Dermis microvascular lymphatic vessel endothelial cell (primary cell): ENCODE results near the gene CHRNA5. TPM values are rescaled to one million over a fixed set of nuclear protein-coding genes. Genes with fewer than 3 reads are reported as not detected.
A peak's percentile ranks its signal among the peaks of the same experiment; 100 is the strongest.
"Not testable (repeated sequence)": the region's sequence is repeated elsewhere in the genome, so short reads cannot be mapped to it uniquely, and the experiment has no call there.

Source experiments
- DNase-seq, 2 donors: peaks; one replicate each; pipeline versions ENCODE4 v3.0.0 to v3.0.0-alpha.2; 2010; ENCODE audit warnings: low read depth in 2 of 2
- total RNA-seq: library from RNA; depleted of rRNA; stranded (reverse); fragments of >200 nt; gene quantifications from 2 replicates; pipeline ENCODE4 v1.2.1, GENCODE V29; 2014

CHRNA5 gene
- 2.0 and 2.1 TPM in 2 replicates for total RNA-seq

GRCh38 chr15:78565097-78565950 lies at the start of gene CHRNA5:
CHRNA5 (plus strand) TSS chr15:78565520; CDS start chr15:78565720, 200 bp downstream.
- peak; percentile 17 to 89 for DNase-seq

DNA sequence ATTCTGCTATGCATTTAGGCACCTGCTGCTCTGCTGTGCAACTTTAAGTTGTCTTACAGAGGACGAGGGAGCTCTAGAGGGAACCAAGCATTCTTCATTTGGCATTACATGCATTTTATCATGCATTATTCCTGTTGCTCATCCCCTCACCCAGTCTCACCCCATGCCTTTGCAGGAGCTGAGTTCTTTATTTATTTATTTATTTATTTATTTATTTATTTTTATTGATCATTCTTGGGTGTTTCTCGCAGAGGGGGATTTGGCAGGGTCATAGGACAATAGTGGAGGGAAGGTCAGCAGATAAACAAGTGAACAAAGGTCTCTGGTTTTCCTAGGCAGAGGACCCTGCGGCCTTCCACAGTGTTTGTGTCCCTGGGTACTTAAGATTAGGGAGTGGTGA lies 45.3 kb upstream of the CHRNA5 start:
- not testable (repeated sequence) for DNase-seq

- no peak for DNase-seq
These were observed 41.1 kb upstream of the CHRNA5 start for GRCh38 chr15:78524230-78524629.

- DNase-seq: no peak
These were observed 38.0 kb upstream of the CHRNA5 start for GRCh38 chr15:78527325-78527724.

DNA sequence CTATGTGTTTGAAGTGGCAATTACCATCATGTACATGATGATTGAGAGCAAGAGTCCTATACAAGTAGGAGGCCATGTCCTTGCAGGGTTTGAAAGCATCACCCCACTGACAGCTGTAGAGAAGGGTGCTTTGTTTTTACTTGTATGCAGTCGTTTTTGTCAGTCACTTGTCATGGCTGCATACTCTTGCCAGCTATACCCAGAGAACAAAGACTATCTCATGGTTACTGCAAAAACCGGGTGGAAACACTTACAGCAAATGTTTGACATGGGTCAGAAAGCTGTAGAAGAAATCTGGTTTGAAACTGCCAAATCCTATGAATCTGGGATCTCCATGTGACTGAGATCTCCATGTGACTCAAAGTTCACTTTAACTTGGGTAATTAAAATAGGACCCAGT lies 32.0 kb upstream of the CHRNA5 start:
- DNase-seq: no peak

- no peak for DNase-seq
These were observed 29.2 kb upstream of the CHRNA5 start for GRCh38 chr15:78536134-78536533.

GRCh38 chr15:78537266-78537905 lies 27.9 kb upstream of the CHRNA5 start:
- DNase-seq: no peak

DNA sequence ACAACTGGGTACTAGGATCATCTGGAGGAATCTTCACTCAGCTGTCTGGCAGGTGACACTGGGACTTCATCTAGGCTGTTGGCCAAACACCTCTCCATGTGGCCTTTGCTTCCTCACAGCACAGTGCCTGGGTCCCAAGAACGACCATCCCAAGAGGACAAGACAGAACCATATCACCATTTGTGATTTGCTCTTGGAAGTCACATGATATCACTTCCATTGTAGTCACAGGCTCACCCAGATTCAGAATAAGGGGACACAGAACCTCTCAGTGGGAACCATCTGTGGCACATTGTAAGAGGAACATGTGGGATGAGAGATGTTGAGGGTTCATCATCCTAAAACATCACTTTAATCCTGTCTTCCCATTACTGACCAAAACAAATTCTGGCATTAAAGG lies 27.0 kb upstream of the CHRNA5 start:
- DNase-seq: no peak

GRCh38 chr15:78539464-78540140 lies 25.7 kb upstream of the CHRNA5 start:
- peak; percentile 2 to 17 for DNase-seq

GRCh38 chr15:78540141-78540870 lies 25.0 kb upstream of the CHRNA5 start, which contains the start of gene PSMA4:
PSMA4 (plus strand) TSS chr15:78540444; CDS start chr15:78541928, 1,484 bp downstream.
- peak; percentile 70 to 91 for DNase-seq

DNA sequence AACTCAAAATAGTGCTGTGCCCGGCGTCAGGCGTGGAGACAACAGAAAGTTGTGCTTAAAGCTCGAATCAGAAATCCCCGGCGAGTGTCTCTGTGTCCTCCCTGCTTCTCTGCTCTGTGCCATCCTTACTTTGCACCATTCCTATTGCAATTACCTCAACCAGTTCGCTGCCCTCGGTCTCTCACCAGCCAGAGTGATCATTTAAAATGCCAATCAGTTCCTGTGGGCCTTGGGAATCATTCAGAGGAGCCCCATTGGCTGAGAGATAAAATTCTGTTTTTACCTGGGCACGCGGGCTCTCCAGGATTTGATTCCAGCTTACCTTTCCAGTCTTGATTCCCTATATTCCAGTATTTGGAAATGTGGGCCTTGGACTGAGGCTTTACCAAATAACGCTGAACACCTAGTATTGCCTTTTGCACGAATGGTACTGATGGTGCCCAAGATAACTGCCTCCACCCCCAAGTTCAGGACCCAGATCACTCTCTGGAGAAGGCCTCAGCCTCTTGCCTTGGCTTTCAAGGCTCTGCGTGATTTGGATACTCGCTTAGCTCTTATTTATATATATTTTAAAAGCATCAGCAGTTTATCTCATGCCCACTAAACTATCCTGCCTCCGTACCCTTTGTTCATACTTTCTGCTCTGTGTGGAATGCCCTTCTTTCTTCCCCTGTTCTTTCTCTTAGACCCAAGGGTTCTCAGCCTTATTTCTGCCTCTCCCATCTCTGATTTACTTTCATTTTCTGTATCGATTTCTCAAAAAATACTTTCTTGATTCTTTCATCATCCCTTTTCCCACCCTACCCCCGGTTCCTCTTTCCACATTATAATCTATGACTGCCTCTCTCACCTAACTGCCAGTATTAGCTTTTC lies 24.2 kb upstream of the CHRNA5 start:
- DNase-seq: peak in 1 of 2 donors; percentile 4

GRCh38 chr15:78541744-78542034 lies 23.6 kb upstream of the CHRNA5 start:
- no peak for DNase-seq

GRCh38 chr15:78542647-78543046 lies 22.7 kb upstream of the CHRNA5 start:
- DNase-seq: no peak

DNA sequence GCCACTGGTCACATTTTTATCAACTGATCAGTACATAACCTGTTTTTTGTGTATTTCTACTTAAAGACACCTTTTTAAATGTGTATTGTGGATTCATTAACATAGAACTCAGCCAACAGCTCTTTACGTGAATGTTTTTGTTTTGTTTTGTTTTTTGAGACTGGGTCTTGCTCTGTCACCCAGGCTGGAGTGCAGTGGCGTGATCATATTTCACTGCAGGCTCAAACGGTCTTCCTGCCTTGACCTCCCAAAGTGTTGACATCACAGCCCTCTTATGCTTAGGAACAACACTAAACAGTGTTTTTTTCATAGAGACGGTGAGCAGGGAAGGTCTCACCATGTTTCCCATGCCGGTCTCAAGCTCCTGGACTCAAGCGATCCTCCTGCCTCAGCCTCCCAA lies 15.1 kb upstream of the CHRNA5 start:
- no peak for DNase-seq

DNA sequence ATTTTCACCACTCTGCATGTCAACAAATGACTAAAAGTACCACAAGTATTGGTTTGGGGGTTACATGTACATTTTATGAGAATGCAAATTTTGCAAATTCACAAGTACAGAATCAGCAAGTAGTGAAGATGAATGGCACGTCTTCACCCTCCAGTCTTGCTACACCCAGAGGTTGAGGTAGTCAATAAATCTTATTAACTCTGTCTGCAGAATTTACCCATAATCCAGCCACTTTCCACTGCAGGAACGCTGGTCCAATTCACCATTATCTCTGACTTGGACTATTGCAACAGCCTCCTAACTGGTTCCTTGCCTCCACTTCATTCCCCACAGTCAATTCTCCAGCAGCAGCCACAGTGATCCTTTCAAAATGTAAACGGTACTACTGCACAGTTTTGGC lies 14.5 kb upstream of the CHRNA5 start:
- no peak for DNase-seq

DNA sequence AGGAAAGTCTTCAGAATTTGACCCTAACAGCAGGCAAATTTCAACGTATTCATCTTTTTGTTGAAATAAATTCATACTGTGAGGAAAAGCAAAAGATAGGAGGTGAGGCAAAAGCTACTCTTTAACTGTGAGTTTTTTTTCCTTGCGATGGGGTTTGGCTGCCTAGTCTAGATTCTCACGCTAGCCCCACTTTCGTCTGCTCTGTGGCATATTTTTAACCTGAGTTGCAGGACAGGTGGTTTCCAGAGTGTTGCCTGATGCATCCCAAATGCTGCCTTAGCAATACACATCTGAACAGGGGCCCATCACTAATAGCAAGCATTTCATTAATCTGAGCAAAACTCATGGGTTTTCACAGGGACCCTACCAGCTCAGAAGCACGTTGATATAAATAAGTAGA lies 13.4 kb upstream of the CHRNA5 start:
- no peak for DNase-seq

DNA sequence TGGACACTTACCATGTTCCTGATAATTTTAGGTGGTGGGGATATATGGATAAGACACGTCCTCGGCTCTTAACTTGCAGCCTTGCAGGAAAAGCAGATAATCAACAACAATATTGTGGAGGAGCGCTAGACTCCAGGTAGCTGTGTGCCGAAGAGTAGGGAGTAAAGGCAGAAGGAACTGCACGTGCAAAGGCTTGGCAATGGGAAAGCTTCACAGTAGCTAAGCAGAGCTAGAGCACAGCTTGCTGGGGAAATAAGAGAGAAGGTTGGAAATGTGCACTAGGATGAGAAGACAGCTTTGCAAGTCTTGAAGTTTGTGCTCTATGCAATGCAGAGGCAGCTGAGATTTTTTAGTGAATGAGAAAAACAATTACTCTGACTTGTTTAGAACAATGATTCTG lies 12.7 kb upstream of the CHRNA5 start:
- DNase-seq: no peak

DNA sequence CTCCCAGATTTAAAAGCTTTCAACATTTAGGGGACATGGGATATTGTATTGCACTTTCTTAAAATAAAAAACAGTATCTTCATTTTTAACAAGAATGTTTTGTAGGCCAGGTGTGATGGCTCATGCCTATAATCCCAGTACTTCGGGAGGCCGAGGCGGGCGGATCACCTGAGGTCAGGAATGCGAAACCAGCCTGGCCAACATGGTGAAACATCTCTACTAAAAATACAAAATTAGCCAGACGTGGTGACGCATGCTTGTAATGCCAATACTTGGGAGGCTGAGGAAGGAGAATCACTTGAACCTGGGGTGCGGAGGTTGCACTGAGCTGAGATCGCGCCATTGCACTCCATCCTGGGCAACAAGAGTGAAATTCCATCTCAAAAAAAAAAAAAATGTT lies 5.1 kb upstream of the CHRNA5 start:
- not testable (repeated sequence) for DNase-seq

DNA sequence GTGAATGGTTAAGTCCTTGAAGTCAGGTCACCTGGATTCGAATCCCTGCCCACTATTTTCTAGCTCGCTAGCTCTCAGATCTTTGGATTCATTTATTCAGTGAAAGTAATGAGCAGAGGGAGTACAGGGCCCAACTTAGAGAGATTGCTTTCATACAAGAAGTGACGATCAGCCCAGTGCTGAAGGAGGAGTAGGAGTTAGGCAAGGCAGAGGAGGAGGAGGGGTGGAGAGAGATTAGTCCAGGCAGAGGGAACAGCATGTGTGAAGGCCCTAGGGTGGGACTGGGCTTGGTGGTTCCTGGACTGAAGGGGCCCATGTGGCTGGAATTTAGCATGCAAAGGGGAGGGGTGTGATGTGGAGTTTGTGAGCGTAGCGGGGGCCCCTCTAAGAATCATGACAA lies 3.8 kb upstream of the CHRNA5 start:
- no peak for DNase-seq

- DNase-seq: no peak
These were observed 2.2 kb upstream of the CHRNA5 start for GRCh38 chr15:78563092-78563491.

GRCh38 chr15:78564743-78565096 lies 600 bp upstream of the CHRNA5 start:
- no peak for DNase-seq
